H9 (cell line): Measurements from ENCODE around the gene KCNJ15. TPM values are rescaled to one million over a fixed set of nuclear protein-coding genes. Genes with fewer than 3 reads are reported as not detected.

Experiments
- DNase-seq: peaks from one replicate; pipeline ENCODE4 v3.0.0-alpha.2; 2017
- H2AFZ ChIP-seq: one replicate; pipeline ENCODE4 v1.6.1; 2013; ENCODE audit warnings: mild to moderate bottlenecking, low read length, control low read depth, moderate library complexity
- H2AK5ac ChIP-seq: 2 replicates; pipeline ENCODE4 v1.6.1; 2013; ENCODE audit warnings: low read length, control low read depth, mixed read lengths; ENCODE audit not compliant: insufficient read length
- H2BK120ac ChIP-seq: one replicate; pipeline ENCODE4 v1.6.1; 2013; ENCODE audit warnings: low read depth, mild to moderate bottlenecking, low read length, control low read depth, inconsistent platforms; ENCODE audit not compliant: poor library complexity, severe bottlenecking
- H2BK12ac ChIP-seq: 2 replicates; pipeline ENCODE4 v1.6.1; 2013; ENCODE audit warnings: low read length, control low read depth, mixed read lengths, low read depth; ENCODE audit not compliant: insufficient read length
- H2BK15ac ChIP-seq: 2 replicates; pipeline ENCODE4 v1.6.1; 2013; ENCODE audit warnings: low read depth, low read length, control low read depth
- H2BK20ac ChIP-seq: one replicate; pipeline ENCODE4 v1.6.1; 2013; ENCODE audit warnings: low read depth, mild to moderate bottlenecking, low read length, control low read depth, inconsistent platforms; ENCODE audit not compliant: poor library complexity, severe bottlenecking
- H2BK5ac ChIP-seq: 2 replicates; pipeline ENCODE4 v1.6.1; 2013; ENCODE audit warnings: low read length, control low read depth, mixed read lengths; ENCODE audit not compliant: insufficient read length
- H3K14ac ChIP-seq: 2 replicates; pipeline ENCODE4 v1.6.1; 2013; ENCODE audit warnings: low read length, control low read depth; ENCODE audit not compliant: insufficient read depth
- H3K18ac ChIP-seq: 2 replicates; pipeline ENCODE4 v1.6.1; 2013; ENCODE audit warnings: low read depth, mild to moderate bottlenecking, mixed read lengths, low read length, control low read depth; ENCODE audit not compliant: insufficient read length
- H3K23ac ChIP-seq: 2 replicates; pipeline ENCODE4 v1.6.1; 2013; ENCODE audit warnings: low read length, control low read depth, mixed read lengths, low read depth; ENCODE audit not compliant: insufficient read length
- H3K23me2 ChIP-seq: 2 replicates; pipeline ENCODE4 v1.6.1; 2013; ENCODE audit warnings: low read depth, mild to moderate bottlenecking, mixed read lengths, low read length, control low read depth; ENCODE audit not compliant: insufficient read length, poor library complexity, severe bottlenecking
- H3K27ac ChIP-seq: 2 replicates; pipeline ENCODE4 v1.5.1; 2013; ENCODE audit warnings: low read length, control low read depth, mixed read lengths, low read depth; ENCODE audit not compliant: insufficient read length
- H3K27me3 ChIP-seq: 2 replicates; pipeline ENCODE4 v1.6.1; 2013; ENCODE audit warnings: low read length, control low read depth, inconsistent platforms; ENCODE audit not compliant: insufficient read depth
- H3K4ac ChIP-seq: 2 replicates; pipeline ENCODE4 v1.6.1; 2013; ENCODE audit warnings: low read depth, mild to moderate bottlenecking, control low read depth, inconsistent platforms, low read length, moderate library complexity
- H3K4me1 ChIP-seq: 2 replicates; pipeline ENCODE4 v1.6.1; 2013; ENCODE audit warnings: low read length, control low read depth, inconsistent platforms; ENCODE audit not compliant: insufficient read depth
- H3K4me2 ChIP-seq: 2 replicates; pipeline ENCODE4 v1.6.1; 2013; ENCODE audit warnings: low read length, control low read depth, mixed read lengths; ENCODE audit not compliant: insufficient read length, insufficient read depth
- H3K56ac ChIP-seq: 2 replicates; pipeline ENCODE4 v1.6.1; 2013; ENCODE audit warnings: low read depth, mild to moderate bottlenecking, mixed read lengths, low read length, control low read depth; ENCODE audit not compliant: insufficient read length
- H3K79me1 ChIP-seq: 2 replicates; pipeline ENCODE4 v1.6.1; 2013; ENCODE audit warnings: low read depth, mild to moderate bottlenecking, moderate library complexity, low read length, control low read depth, inconsistent platforms; ENCODE audit not compliant: insufficient read depth, poor library complexity, severe bottlenecking
- H3K79me2 ChIP-seq: 2 replicates; pipeline ENCODE4 v1.6.1; 2013; ENCODE audit warnings: low read length, control low read depth, inconsistent platforms; ENCODE audit not compliant: insufficient read depth
- H3K9ac ChIP-seq: 2 replicates; pipeline ENCODE4 v1.6.1; 2013; ENCODE audit warnings: low read length, control low read depth, mixed read lengths; ENCODE audit not compliant: insufficient read length; ENCODE audit errors: extremely low read depth
- H3K9me3 ChIP-seq: one replicate; pipeline ENCODE4 v1.6.1; 2013; ENCODE audit warnings: low read depth, low read length, inconsistent platforms; ENCODE audit not compliant: control insufficient read depth
- H3T11ph ChIP-seq: one replicate; pipeline ENCODE4 v1.6.1; 2013; ENCODE audit warnings: mild to moderate bottlenecking, low read length, control low read depth, inconsistent platforms
- H4K20me1 ChIP-seq: one replicate; pipeline ENCODE4 v1.6.1; 2013; ENCODE audit not compliant: control insufficient read depth, insufficient read length, insufficient read depth
- H4K5ac ChIP-seq: 2 replicates; pipeline ENCODE4 v1.6.1; 2013; ENCODE audit warnings: low read depth, mild to moderate bottlenecking, mixed read lengths, low read length, control low read depth; ENCODE audit not compliant: insufficient read length
- H4K8ac ChIP-seq: replicated peaks from 2 replicates; pipeline ENCODE4 v1.6.1; 2013; ENCODE audit warnings: low read length, control low read depth, mixed read lengths, low read depth; ENCODE audit not compliant: insufficient read length
- H4K91ac ChIP-seq: 2 replicates; pipeline ENCODE4 v1.6.1; 2013; ENCODE audit warnings: low read depth, mild to moderate bottlenecking, moderate library complexity, mixed read lengths, low read length, control low read depth; ENCODE audit not compliant: insufficient read length
- H3K27ac Mint-ChIP-seq, 3 experiments: 2 replicates in 2 of 3; 3 replicates in 1 of 3; pipeline ENCODE4 v1.8.0; 2020 to 2021; ENCODE audit warnings: mixed read lengths in 3 of 3, mild to moderate bottlenecking in 1 of 3, moderate library complexity in 1 of 3
- H3K27me3 Mint-ChIP-seq: 2 replicates; pipeline ENCODE4 v1.8.0; 2021; ENCODE audit warnings: low read depth, mild to moderate bottlenecking, moderate library complexity, mixed read lengths
- H3K36me3 Mint-ChIP-seq, 3 experiments: 2 replicates in 2 of 3; 3 replicates in 1 of 3; pipeline ENCODE4 v1.8.0; 2020 to 2021; ENCODE audit warnings: low read depth in 3 of 3, mixed read lengths in 3 of 3; ENCODE audit not compliant: insufficient read depth in 1 of 3
- H3K4me1 Mint-ChIP-seq, 2 experiments: 2 replicates each; pipeline ENCODE4 v1.8.0; 2020; ENCODE audit warnings: mixed read lengths in 2 of 2
- H3K4me3 Mint-ChIP-seq, 2 experiments: 2 replicates in 1 of 2; 3 replicates in 1 of 2; pipeline ENCODE4 v1.8.0; 2020 to 2021; ENCODE audit warnings: mild to moderate bottlenecking in 2 of 2, mixed read lengths in 2 of 2, moderate library complexity in 1 of 2
- H3K9me3 Mint-ChIP-seq, 2 experiments: 2 replicates in 1 of 2; 3 replicates in 1 of 2; pipeline ENCODE4 v1.8.0; 2020; ENCODE audit warnings: mild to moderate bottlenecking in 2 of 2, mixed read lengths in 2 of 2, moderate library complexity in 1 of 2
- WGBS: extraction: QIAGEN DNeasy Blood & Tissue Kit; methylation state at CpG from one replicate; pipeline ENCODE4 v1.1.7; 2013; ENCODE audit warnings: missing lambda C conversion rate, low lambda C conversion rate, mixed read lengths; ENCODE audit not compliant: insufficient read length; ENCODE audit errors: extremely low coverage; 5-methylcytosine and 5-hydroxymethylcytosine counted together
- total RNA-seq: library from RNA; stranded (reverse); gene quantifications from 2 replicates; pipeline ENCODE4 v1.2.1, GENCODE V29; 2021
- TF ChIP-seq, protein P1 (sequence below): fragments of 200-600 bp; sonication (generic); conservative IDR thresholded peaks from 3 replicates; pipeline ENCODE4 v1.8.0; 2021; ENCODE audit warnings: antibody characterized with exemption, mild to moderate bottlenecking

KCNJ15 gene
- total RNA-seq, 1 experiment from 2014 or later, result not detected

GRCh38 chr21:38244885-38245869 lies 11.6 kb upstream of the KCNJ15 start:
- Histone ChIP-seq H4K5ac (no peak overlapping the region), H3K9ac (no peak overlapping the region), H3K14ac (no peak overlapping the region), H3K23ac (no peak overlapping the region), H2BK12ac (no peak overlapping the region), H3K4me1 (no peaks in the 10 kb centered on the region), H3K79me1 (no peaks in the 10 kb centered on the region), H3K79me2 (no peaks in the 10 kb centered on the region), H2BK20ac (no peak overlapping the region), H3K4me2 (no peak overlapping the region), H4K91ac (no peak overlapping the region), H4K20me1 (no peaks in the 10 kb centered on the region), H3K23me2 (no peaks in the 10 kb centered on the region), H3K27me3 (no peaks in the 10 kb centered on the region), H2BK5ac (no peak overlapping the region), H2AFZ (no peak overlapping the region), H2BK15ac (no peak overlapping the region), H3K9me3 (no peaks in the 10 kb centered on the region), H4K8ac (no peak overlapping the region), H3K4ac (no peak overlapping the region), H2BK120ac (no peak overlapping the region), H3K56ac (no peak overlapping the region), H3T11ph (no peak overlapping the region), H3K27ac (no peak overlapping the region), H2AK5ac (no peak overlapping the region), H3K18ac (no peak overlapping the region)
- Mint-ChIP-seq H3K9me3 (peaks cover 0 to 4% of the 10 kb centered on the region in 2 experiments; a peak in 2 of 5 replicates), H3K4me3 (no peak overlapping the region), H3K36me3 (no peaks in the 10 kb centered on the region), H3K27ac (no peak overlapping the region), H3K27me3 (no peaks in the 10 kb centered on the region), H3K4me1 (no peaks in the 10 kb centered on the region)
- no CpG with 5 or more reads among the region's 9 CpGs for WGBS
- no peak for DNase-seq
- TF ChIP-seq, protein P1, sequence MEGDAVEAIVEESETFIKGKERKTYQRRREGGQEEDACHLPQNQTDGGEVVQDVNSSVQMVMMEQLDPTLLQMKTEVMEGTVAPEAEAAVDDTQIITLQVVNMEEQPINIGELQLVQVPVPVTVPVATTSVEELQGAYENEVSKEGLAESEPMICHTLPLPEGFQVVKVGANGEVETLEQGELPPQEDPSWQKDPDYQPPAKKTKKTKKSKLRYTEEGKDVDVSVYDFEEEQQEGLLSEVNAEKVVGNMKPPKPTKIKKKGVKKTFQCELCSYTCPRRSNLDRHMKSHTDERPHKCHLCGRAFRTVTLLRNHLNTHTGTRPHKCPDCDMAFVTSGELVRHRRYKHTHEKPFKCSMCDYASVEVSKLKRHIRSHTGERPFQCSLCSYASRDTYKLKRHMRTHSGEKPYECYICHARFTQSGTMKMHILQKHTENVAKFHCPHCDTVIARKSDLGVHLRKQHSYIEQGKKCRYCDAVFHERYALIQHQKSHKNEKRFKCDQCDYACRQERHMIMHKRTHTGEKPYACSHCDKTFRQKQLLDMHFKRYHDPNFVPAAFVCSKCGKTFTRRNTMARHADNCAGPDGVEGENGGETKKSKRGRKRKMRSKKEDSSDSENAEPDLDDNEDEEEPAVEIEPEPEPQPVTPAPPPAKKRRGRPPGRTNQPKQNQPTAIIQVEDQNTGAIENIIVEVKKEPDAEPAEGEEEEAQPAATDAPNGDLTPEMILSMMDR, result no peak
